BE2C (cell line): ENCODE data around the gene LMBR1L.
A peak's percentile ranks its signal among the peaks of the same experiment; 100 is the strongest.

Source experiments
- DNase-seq: peaks from one replicate; pipeline ENCODE4 v3.0.0-alpha.2; 2020
- H3K27me3 ChIP-seq: fragments of 250-450 bp; sonication (Bioruptor Pico); 2 replicates; pipeline ENCODE4 v1.5.1; 2020; ENCODE audit warnings: mild to moderate bottlenecking
- H3K36me3 ChIP-seq: fragments of 250-450 bp; sonication (Bioruptor Pico); 2 replicates; pipeline ENCODE4 v1.5.1; 2020; ENCODE audit warnings: mild to moderate bottlenecking
- H3K4me1 ChIP-seq: fragments of 250-450 bp; sonication (Bioruptor Pico); 2 replicates; pipeline ENCODE4 v1.5.1; 2020
- H3K4me3 ChIP-seq: 2 replicates; pipeline ENCODE4 v1.5.1; 2011; ENCODE audit warnings: low read depth, low read length
- H3K9me3 ChIP-seq: fragments of 250-450 bp; sonication (Bioruptor Pico); 2 replicates; pipeline ENCODE4 v1.5.1; 2020
- TF ChIP-seq, protein P1 (sequence below): IDR thresholded peaks from 2 replicates; pipeline ENCODE4 v1.5.1; 2012; ENCODE audit warnings: mild to moderate bottlenecking, low read depth, low read length

The LMBR1L gene

GRCh38 chr12:49091836-49092085, 18.9 kb downstream of the LMBR1L start:
- DNase-seq: no peak
- Histone ChIP-seq H3K27me3 (peaks cover 66% of the 10 kb centered on the region), H3K4me1 (peaks cover 9% of the 10 kb centered on the region), H3K9me3 (no peaks in the 10 kb centered on the region), H3K4me3 (peak overlapping the region; percentile 43), H3K36me3 (no peaks in the 10 kb centered on the region)
- TF ChIP-seq, protein P1, sequence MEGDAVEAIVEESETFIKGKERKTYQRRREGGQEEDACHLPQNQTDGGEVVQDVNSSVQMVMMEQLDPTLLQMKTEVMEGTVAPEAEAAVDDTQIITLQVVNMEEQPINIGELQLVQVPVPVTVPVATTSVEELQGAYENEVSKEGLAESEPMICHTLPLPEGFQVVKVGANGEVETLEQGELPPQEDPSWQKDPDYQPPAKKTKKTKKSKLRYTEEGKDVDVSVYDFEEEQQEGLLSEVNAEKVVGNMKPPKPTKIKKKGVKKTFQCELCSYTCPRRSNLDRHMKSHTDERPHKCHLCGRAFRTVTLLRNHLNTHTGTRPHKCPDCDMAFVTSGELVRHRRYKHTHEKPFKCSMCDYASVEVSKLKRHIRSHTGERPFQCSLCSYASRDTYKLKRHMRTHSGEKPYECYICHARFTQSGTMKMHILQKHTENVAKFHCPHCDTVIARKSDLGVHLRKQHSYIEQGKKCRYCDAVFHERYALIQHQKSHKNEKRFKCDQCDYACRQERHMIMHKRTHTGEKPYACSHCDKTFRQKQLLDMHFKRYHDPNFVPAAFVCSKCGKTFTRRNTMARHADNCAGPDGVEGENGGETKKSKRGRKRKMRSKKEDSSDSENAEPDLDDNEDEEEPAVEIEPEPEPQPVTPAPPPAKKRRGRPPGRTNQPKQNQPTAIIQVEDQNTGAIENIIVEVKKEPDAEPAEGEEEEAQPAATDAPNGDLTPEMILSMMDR: no peak

DNA sequence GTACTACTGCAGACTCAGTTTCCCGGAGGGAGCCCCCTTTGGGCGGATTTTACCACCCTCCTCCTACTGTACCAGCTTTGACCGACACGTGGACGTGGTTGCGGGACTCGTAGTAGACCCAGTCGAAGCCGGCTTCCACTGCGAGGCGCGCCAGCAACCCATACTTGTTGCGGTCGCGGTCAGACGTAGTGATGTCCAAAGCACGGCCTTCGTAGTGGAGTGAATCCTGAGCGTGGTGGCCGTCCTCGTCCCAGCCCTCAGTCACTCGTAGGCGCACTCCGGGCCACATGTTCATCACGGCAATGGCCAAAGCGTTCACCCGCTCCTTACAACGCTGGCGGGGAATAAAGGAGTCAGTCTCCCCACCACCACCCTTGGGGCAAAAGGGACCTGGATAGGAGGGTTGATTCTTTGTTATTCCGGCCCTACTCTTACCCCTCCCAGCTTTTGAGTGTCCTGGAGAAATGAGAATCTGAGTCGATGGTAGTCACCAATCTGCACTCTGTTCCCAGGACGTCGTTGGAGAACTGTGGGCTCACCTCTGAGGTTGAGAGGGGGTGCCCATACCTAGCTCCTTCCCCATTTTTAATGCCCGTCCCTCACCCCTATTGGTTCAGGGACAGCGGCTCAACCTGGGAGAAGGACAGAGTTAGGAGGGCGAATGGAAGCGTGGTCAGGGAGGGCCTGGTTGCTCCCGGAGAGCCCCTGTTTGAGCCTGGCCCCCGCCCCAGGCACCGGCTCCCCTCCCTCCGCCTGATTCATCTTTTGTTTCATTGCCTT, 19.4 kb downstream of the LMBR1L start:
- peaks cover 9% of the 10 kb centered on the region for H3K4me1 ChIP-seq
- no peak for DNase-seq
- TF ChIP-seq, protein P1: no peak
- H3K4me3 ChIP-seq: no peak overlapping the region
- H3K36me3 ChIP-seq: no peaks in the 10 kb centered on the region
- H3K9me3 ChIP-seq: no peaks in the 10 kb centered on the region
- peaks cover 66% of the 10 kb centered on the region for H3K27me3 ChIP-seq

DNA sequence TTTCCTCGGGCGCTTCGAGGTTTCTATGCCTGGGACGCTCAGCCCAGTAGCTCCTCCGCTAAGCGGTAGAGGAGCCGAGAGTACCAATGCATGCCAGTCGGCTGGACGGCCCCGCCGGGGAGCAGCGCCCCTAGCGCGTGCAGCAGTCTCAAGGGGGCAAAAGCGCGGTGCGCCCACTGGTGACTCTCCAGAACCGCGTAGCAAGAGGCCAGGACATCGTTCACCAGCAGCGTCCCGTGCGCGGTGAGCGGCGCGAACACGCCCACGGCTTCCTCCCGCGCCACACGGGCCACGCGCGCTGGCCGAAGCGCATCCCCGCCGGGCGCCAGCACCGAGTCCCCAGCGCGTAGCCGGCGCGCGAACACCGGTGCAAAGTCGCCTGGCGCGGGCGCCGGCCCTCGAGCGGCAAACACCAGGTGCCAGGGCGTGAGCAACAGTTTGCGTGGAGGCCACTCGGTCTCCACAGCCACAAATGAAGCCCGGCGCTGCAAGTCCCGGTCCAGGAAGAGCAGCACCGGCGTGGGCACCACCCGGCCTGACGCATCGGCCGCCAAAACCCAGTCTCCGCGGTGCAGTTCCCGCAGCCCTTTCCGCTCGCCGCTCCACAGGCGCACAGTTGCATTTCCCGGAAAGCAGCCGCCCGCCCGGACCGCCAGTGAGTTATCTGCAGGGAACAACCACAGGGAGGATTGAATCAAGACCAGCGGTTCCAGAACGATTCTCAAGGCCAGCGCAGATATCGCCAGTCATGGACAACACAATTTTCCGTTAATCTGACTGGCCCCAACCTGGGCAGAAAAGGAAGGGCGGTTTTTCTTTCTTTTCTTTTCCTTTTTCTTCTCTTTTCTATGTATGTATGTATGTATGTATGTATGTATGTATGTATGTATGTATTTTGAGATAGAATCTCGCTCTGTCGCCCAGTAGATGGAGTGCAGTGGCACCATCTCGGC, 20.6 kb downstream of the LMBR1L start:
- peak overlapping the region; percentile 47 for H3K4me3 ChIP-seq
- DNase-seq: peak; percentile 63
- TF ChIP-seq, protein P1: peak; percentile 51
- H3K36me3 ChIP-seq: no peaks in the 10 kb centered on the region
- peaks cover 63% of the 10 kb centered on the region for H3K27me3 ChIP-seq
- H3K9me3 ChIP-seq: no peaks in the 10 kb centered on the region
- H3K4me1 ChIP-seq: peaks cover 9% of the 10 kb centered on the region

DNA sequence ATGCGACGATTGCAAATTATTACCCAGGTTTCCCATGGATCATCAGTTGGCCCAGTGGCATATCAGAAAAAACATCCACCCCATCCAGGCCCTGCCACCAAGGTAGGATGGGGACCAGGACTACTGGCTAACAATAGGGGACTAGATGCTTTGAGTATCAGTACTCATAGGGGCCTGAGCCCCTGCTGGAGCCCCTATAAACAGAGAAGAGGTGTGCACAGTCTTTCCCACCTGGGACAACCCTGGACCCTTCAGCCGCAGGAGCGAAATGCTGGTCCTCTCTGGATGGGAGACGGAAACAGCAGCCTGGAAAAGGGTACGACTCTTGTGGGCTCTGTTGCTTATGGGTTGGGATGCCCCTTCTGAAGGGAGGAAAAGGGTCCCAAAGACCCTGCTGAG, 21.7 kb downstream of the LMBR1L start:
- Histone ChIP-seq H3K36me3 (no peaks in the 10 kb centered on the region), H3K4me3 (peak overlapping the region; percentile 43; the same call in 1 of the 2 replicates), H3K4me1 (peaks cover 5% of the 10 kb centered on the region), H3K27me3 (peaks cover 51% of the 10 kb centered on the region), H3K9me3 (no peaks in the 10 kb centered on the region)
- TF ChIP-seq, protein P1: no peak
- DNase-seq: no peak

DNA sequence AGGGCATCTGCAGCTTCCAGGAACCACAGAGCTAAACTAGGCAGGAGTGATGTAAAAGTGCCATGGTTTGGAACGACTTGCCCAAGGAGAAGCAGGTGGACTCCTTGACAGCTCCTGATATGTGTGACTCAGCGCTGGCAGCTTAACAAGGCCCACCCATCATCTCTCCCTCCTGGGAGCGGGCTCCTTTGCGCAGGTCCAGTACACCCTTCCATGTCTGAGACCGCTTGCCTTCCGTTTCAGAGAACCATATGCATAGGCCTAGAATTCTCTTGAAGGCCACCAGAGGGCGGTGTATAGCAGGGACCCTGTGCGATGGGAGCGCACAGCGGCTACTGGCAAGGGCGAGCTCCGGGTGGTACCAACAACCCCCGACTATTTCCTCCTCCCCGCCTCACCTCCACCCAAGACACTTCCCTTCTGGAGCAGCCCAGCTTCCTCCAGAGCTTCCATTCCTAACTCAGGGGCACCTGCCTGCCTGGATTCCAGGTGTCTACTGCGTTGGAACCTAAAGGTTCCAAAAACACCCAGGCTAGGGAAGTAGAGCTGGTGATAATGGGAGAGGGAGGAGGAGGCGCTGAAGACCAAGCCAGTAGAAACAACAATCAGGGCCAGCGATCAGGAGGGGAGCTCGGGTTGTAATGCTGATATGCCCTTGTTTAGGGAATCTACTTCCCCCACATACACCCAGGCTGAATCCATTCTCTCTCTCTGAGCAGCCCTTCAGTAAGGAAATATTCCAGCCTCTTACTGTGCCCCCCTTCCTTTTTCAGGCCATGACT, 22.3 kb downstream of the LMBR1L start:
- Histone ChIP-seq H3K27me3 (peaks cover 45% of the 10 kb centered on the region), H3K4me1 (peaks cover 3% of the 10 kb centered on the region), H3K36me3 (no peaks in the 10 kb centered on the region), H3K9me3 (no peaks in the 10 kb centered on the region), H3K4me3 (peak overlapping the region; percentile 43)
- TF ChIP-seq, protein P1: peak; percentile 91
- peak; percentile 86 for DNase-seq
